Aorta (tissue), 5 donors: Measurements from ENCODE around the gene TASL. TPM values are rescaled to one million over a fixed set of nuclear protein-coding genes. Genes with fewer than 3 reads are reported as not detected.

Experiments
- ATAC-seq: fragments of 200-7000 bp; cut with Tn5 transposase; one replicate; pipeline ENCODE4 v1.9.1; 2022; ENCODE audit warnings: moderate library complexity; ENCODE audit not compliant: low FRiP score
- DNase-seq, 2 donors: peaks; one replicate each; pipeline ENCODE4 v3.0.0-alpha.2; 2020
- H3K27ac ChIP-seq, 2 donors: one replicate each; pipeline ENCODE4 v1.5.1; 2013; ENCODE audit warnings: low read length in 2 of 2, mild to moderate bottlenecking in 2 of 2, moderate library complexity in 2 of 2, control low read depth in 1 of 2, inconsistent platforms in 1 of 2, low read depth in 1 of 2
- H3K27me3 ChIP-seq, 2 donors: one replicate each; pipeline ENCODE4 v1.6.1; 2013; ENCODE audit warnings: control low read depth in 1 of 2, low read length in 1 of 2, mild to moderate bottlenecking in 1 of 2, moderate library complexity in 1 of 2; ENCODE audit not compliant: insufficient read depth in 2 of 2, control insufficient read depth in 1 of 2
- H3K36me3 ChIP-seq, 2 donors: one replicate each; pipeline ENCODE4 v1.6.1; 2013; ENCODE audit warnings: control low read depth in 1 of 2, low read length in 1 of 2, mild to moderate bottlenecking in 1 of 2; ENCODE audit not compliant: insufficient read depth in 2 of 2, control insufficient read depth in 1 of 2
- H3K4me1 ChIP-seq, 2 donors: one replicate each; pipeline ENCODE4 v1.6.1; 2013; ENCODE audit warnings: low read length in 2 of 2, control low read depth in 1 of 2, mild to moderate bottlenecking in 1 of 2, moderate library complexity in 1 of 2; ENCODE audit not compliant: insufficient read depth in 2 of 2, control insufficient read depth in 1 of 2
- H3K4me3 ChIP-seq, 2 donors: one replicate each; pipeline ENCODE4 v1.5.1; 2013; ENCODE audit warnings: low read length in 2 of 2, control low read depth in 1 of 2, mild to moderate bottlenecking in 1 of 2
- H3K9me3 ChIP-seq: one replicate; pipeline ENCODE4 v1.6.1; 2013; ENCODE audit warnings: mild to moderate bottlenecking, low read length; ENCODE audit not compliant: control insufficient read depth
- WGBS, 2 donors: extraction: QIAGEN DNeasy Blood & Tissue Kit; methylation state at CpG; one replicate each; pipeline ENCODE4 v1.1.7; 2013; 5-methylcytosine and 5-hydroxymethylcytosine counted together
- intact Hi-C, 2 donors: fragments of 100-400 bp; cut with DNase I; formaldehyde crosslinking; loops; one replicate each; pipeline versions ENCODE4 v1.14.2 to v1.15.0; 2022
- polyA plus RNA-seq, 2 donors: library from polyadenylated mRNA; stranded (reverse); fragments of 200-250 nt; gene quantifications; one replicate each; pipeline ENCODE4 v1.2.3, GENCODE V29; 2013
- total RNA-seq, 2 donors: library from RNA; stranded (reverse); fragmentation: NEBNext Ultra II Directional; extraction: Animal tissue kit (Norgen Biotek cat#: 25700); gene quantifications; one replicate each; pipeline ENCODE4 v1.2.1, GENCODE V29; 2021
- donor health status: healthy with polysubstance abuse.
- donor health status: Bipolar disorder and iron deficiency.
- donor health status: DM: no; HTN: no; CAD: no.
- donor health status: DM: no; HTN: no; CAD: no.
- donor health status: DM: yes; HTN: yes; CAD: no.

TASL gene
- total and polyA plus RNA-seq, 4 donors = 0.46 to 4.5 (median 3.8) TPM

DNA sequence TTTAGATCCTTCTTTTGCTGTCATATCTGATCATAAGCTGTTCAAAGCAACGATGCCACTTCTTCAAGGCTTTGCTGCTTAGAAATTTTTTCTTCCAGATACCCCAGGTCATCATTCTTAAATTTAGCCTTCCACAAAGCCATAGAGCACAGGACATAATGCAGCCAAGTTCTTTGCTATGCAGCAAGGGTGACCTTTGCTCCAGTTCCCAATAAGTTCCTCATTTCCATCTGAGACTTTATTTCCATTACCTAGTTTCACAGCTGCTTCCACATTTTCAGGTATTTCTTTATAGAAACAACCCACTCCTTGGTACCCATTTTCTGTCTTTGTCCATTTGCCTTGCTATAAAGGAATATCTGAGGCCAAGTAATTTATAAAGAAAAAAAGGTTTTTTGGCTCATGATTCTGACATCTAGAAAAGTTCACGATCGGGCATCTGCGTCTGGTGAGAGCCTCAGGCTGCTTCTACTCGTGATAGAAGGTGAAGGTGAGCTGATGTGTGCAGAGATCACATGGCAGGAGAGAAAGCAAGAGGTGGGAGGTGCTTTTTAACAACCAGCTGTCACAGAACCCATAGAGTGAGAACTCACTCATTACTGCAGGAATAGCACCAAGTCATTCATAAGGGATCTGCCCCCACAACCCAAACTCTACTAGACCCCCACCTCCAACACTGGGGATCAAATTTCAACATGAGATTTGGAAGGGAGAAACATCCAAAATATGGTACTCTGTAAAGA, 11.8 kb upstream of the TASL start:
- Histone ChIP-seq H3K36me3 (no peaks in the 10 kb centered on the region), H3K4me1 (no peaks in the 10 kb centered on the region), H3K27me3 (no peaks in the 10 kb centered on the region), H3K4me3 (no peak overlapping the region), H3K9me3 (no peaks in the 10 kb centered on the region), H3K27ac (no peak overlapping the region)
- DNase-seq (no peak), ATAC-seq (no peak)
- intact Hi-C loops = no loop called here
- 66 to 71% methylated on average over 5 of the region's 5 CpGs for WGBS, 2 donors

DNA sequence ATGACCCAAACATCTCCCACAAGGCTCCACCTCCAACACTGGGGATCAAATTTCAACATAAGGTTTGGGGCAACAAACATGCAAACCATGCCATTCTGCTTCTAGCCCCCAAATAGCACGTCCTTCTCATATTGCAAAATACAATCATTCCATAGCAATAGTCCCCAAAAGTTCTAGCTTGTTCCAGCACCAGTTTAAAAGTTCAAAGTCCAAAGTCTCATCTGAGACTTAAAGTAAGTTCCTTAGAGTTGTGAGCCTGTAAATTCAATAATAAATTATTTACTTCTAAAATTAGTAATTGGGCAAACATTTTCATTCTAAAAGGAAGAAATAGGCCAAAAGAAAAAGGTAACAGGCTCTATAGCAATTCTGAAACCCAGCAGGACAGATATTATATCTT, 8.9 kb upstream of the TASL start:
- H3K27me3 ChIP-seq = no peaks in the 10 kb centered on the region
- DNase-seq (no peak), ATAC-seq (no peak)
- no peak overlapping the region for H3K4me3 ChIP-seq
- no peaks in the 10 kb centered on the region for H3K4me1 ChIP-seq
- no peaks in the 10 kb centered on the region for H3K9me3 ChIP-seq
- no peaks in the 10 kb centered on the region for H3K36me3 ChIP-seq
- intact Hi-C loops = no loop called here
- no peak overlapping the region for H3K27ac ChIP-seq
- 41 to 59% methylated on average over 1 of the region's 1 CpG for WGBS, 2 donors

DNA sequence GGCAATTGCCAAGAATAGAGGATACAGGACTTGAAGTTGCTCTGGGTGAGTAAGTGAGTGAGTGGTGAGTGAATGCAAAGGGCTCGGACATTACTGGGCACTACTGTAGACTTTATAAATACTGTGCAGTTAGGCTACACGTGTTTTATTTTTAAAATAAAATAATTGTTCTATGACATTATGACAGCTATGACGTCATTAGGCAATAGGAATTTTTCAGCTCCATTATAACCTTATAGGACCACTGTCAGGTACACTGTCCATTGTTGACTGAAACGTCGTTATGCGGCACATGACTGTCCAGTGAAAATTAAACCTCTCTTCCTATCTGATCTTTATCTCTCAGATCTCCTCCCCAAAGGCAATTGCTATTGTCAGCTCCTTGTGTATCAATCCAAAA, 5.1 kb upstream of the TASL start:
- H3K4me3 ChIP-seq = no peak overlapping the region
- DNase-seq = no peak
- H3K27ac ChIP-seq = no peak overlapping the region
- 71 to 78% methylated on average over 6 of the region's 6 CpGs for WGBS, 2 donors
- H3K27me3 ChIP-seq = no peaks in the 10 kb centered on the region
- no peaks in the 10 kb centered on the region for H3K9me3 ChIP-seq
- ATAC-seq = no peak
- H3K36me3 ChIP-seq = no peaks in the 10 kb centered on the region
- no peaks in the 10 kb centered on the region for H3K4me1 ChIP-seq
- intact Hi-C loops = no loop called here

DNA sequence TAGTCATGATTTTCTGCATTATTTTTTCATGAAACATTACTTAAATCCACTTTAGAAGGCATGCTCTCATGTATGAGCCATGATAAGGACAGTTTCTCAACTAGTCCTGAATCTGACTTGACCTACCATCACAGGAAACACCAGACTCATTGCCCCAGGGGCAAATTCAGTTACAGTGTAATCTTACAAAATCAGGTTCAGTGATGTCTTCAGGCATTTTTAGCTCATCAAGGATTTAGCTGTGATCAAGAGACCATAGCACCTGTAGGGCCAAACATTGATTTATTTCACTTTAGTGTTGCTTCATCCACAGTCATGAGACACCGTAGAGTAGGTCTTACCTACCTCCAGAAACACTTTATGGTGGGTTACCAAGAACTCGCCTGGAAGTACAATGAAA, 3.1 kb upstream of the TASL start:
- Histone ChIP-seq H3K4me1 (no peaks in the 10 kb centered on the region), H3K9me3 (no peaks in the 10 kb centered on the region), H3K27ac (no peak overlapping the region), H3K36me3 (no peaks in the 10 kb centered on the region), H3K4me3 (no peak overlapping the region), H3K27me3 (no peaks in the 10 kb centered on the region)
- ATAC-seq (no peak), DNase-seq (no peak)
- intact Hi-C loops = no loop called here
- WGBS, 2 donors = 64 to 93% methylated on average over 2 of the region's 2 CpGs

DNA sequence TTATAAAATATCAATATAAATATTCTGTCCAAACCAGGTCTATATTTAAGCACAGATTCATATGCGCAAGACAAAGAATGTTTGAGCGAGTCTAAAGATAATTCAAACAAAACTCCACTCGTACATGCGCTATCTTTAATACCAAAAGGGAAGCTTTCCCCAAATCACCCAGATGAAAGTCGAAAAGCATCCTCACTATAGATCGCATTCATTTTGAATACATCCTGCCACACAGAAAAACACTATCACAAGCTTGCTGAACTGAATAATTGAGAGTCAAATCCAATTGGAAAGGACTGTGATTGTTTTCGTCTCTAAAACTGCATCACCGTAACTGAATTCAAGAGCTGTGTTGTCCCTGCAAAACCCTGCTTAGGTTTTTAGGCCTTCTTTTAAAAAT, 685 bp downstream of the TASL start:
- DNase-seq (no peak), ATAC-seq (no peak)
- no peaks in the 10 kb centered on the region for H3K27me3 ChIP-seq
- intact Hi-C loops = no loop called here
- no peaks in the 10 kb centered on the region for H3K4me1 ChIP-seq
- H3K9me3 ChIP-seq = no peaks in the 10 kb centered on the region
- 80 to 87% methylated on average over 8 of the region's 8 CpGs for WGBS, 2 donors
- H3K36me3 ChIP-seq = no peaks in the 10 kb centered on the region
- no peak overlapping the region for H3K27ac ChIP-seq
- no peak overlapping the region for H3K4me3 ChIP-seq

DNA sequence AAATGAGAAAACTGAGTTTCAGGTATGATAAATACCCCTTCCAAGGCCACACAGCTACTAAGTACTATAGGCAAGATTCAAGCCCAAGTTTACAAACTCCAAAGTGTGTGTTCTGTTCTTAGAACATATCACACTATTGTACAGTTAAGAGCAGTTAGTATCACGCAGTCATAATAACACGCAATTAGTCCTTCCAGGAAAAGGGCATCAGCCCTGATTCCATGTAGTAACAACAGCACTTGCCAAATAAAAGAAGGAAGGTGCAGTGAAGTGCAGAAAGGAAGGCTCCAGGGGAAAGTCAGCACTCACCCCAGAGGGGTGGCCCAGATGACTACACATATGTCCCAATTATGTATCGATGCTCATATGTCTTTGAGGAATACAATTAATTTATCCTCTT, 4.4 kb downstream of the TASL start:
- no peaks in the 10 kb centered on the region for H3K4me1 ChIP-seq
- ATAC-seq (no peak), DNase-seq (no peak)
- H3K27me3 ChIP-seq = no peaks in the 10 kb centered on the region
- no peaks in the 10 kb centered on the region for H3K9me3 ChIP-seq
- H3K4me3 ChIP-seq = no peak overlapping the region
- intact Hi-C loops = loop anchor here in 1 of 2 donors (5.0 kb wide), 1 partner anchor 139 kb away; no protein-coding TSS in a partner anchor
- H3K36me3 ChIP-seq = no peaks in the 10 kb centered on the region
- H3K27ac ChIP-seq = no peak overlapping the region
- 74 to 87% methylated on average over 3 of the region's 3 CpGs for WGBS, 2 donors

DNA sequence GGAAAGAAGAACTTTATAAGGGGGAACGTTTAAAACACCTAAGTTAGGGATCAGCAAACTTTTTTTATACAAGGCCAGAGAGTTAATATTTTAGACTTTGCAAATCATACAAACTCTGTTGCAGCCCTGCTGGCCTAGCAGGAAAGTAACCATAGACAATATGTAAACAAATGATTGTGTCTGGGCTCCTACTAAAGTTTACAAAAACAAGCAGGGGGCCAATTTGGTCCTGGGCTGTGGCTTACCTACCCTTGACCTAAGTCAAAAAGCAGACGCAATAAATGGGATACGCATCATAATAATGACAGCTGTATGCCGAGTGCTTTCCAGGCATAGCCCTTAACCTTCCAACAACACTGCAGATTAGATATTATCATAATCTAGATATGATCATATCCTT, 4.9 kb downstream of the TASL start:
- Histone ChIP-seq H3K4me1 (no peaks in the 10 kb centered on the region), H3K27ac (no peak overlapping the region), H3K36me3 (no peaks in the 10 kb centered on the region), H3K27me3 (no peaks in the 10 kb centered on the region), H3K9me3 (no peaks in the 10 kb centered on the region), H3K4me3 (no peak overlapping the region)
- intact Hi-C loops = loop anchor here in 1 of 2 donors (5.0 kb wide), 1 partner anchor 140 kb away; no protein-coding TSS in a partner anchor
- no peak for ATAC-seq
- DNase-seq = no peak
- 70 to 79% methylated on average over 4 of the region's 4 CpGs for WGBS, 2 donors

DNA sequence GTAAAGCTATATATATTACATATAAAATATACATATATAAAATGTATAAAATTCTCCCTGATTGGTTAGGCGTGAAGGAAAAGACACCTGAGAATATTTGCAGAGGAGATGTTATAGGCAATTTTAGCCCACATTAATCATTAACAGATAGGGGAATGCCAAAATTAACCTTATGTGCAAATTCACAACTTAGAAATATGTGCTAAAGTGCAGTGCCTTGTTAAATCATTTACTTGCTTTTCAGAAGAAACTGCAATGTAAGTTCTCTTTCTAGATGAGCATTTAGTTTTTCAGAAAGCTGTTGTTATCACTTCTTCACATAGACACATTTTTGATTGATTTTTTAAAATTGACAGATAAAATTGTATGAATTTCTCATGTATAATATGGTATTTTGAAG, 5.6 kb downstream of the TASL start:
- 69 to 85% methylated on average over 1 of the region's 1 CpG for WGBS, 2 donors
- Histone ChIP-seq H3K27me3 (no peaks in the 10 kb centered on the region), H3K4me3 (no peak overlapping the region)

DNA sequence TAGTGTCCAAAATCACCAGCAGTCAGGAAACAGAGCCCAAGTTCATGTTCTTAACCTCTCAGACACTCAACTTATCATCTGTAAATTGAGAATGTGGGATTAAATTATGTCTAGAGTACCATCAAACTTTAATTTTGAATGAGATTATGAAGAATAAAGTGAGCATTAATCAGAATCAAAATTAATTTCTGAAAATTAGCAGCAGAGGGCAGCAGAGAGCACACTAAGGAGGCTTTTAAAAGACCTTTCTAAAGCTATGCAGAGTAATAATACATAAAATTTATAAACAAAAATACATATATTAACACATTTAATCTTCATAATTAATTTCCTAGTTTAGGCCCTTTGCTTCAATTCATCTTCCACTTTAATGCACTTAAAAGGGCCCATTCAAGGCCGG, 7.1 kb downstream of the TASL start:
- intact Hi-C loops = loop anchor here in 1 of 2 donors (5.0 kb wide), 1 partner anchor 142 kb away; no protein-coding TSS in a partner anchor
- H3K27me3 ChIP-seq = no peaks in the 10 kb centered on the region
- DNase-seq (no peak), ATAC-seq (no peak)
- H3K36me3 ChIP-seq = no peaks in the 10 kb centered on the region
- no peaks in the 10 kb centered on the region for H3K9me3 ChIP-seq
- H3K4me3 ChIP-seq = no peak overlapping the region
- 75 to 100% methylated on average over 1 of the region's 1 CpG for WGBS, 2 donors
- H3K4me1 ChIP-seq = no peaks in the 10 kb centered on the region
- no peak overlapping the region for H3K27ac ChIP-seq

More for the DNA sequence above, 5.6 kb downstream of the TASL start:
- H3K27ac ChIP-seq = no peak overlapping the region
- ATAC-seq (no peak), DNase-seq (no peak)
- H3K4me1 ChIP-seq = no peaks in the 10 kb centered on the region
- no peaks in the 10 kb centered on the region for H3K9me3 ChIP-seq
- H3K36me3 ChIP-seq = no peaks in the 10 kb centered on the region
- intact Hi-C loops = loop anchor here in 1 of 2 donors (5.0 kb wide), 1 partner anchor 140 kb away; no protein-coding TSS in a partner anchor
